ENCODE results near the gene EEA1.

The EEA1 gene

DNA sequence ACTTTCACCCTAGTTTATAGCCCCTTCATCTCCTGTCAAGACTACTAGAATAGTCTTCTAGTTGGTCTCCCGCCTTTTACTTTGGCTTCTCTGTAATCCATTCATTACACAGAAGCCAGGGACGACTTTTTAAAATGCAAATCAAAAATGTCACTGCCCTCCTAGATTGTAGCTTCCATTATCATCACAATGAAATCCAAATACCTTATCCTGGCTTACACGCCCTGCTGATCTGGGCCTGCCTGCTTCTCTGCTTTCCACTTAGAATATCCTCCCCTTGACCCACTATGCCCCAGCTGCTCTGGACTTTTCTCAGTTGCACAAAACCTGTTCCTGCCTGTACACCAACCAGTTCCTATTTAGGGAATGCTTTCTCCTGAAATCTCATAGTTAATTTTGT is 4.5 kb upstream of the EEA1 start:
- no peak for DNase-seq

- no peak for DNase-seq
Measured at GRCh38 chr12:92930421-92930820, 1.3 kb upstream of the EEA1 start.

DNA sequence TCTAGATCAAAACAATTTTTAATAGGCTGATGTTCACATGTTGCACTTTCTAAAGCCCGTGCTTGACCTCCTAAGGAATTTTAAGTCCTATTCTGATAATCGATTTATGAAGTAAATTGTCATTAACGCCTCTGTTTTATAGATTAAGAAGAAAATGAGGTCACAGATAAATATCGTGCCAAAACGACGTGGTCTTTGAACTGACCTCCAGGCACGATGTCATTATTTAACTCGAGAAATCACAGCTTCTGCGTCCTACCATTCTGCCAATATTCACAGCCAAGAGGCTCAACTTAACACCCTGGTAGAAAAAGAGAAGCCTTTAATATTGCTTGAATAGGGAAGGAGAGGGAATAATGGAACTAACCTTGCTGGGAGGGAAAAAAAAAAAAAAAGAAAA is 888 bp upstream of the EEA1 start:
- DNase-seq = no peak

DNA sequence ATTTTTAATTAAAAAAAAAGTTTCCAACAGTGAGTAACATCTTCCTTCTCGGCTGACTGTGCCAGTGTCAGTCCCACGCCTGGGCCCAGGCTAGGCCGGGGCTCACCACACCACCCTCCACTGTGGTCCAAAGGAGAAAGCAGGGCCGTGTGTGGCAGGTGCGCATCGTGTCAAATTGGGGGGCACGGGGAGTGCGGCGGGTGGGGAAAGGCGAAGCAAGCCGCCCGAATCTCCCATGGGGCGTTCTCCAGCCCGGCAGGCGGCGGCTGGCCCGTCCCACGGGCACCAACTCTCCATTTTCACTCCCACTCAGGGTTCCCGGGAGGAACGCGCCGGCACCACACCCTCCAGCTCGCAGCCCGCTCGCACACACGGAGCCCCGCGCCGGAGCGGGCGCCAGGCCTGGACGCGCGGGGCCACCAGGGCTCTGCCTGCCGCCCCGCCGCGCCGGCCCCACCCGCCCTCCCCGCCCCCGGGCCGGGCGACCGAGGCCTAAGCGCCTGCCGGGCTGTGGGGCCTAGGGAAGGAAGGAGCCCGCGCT is 604 bp downstream of the EEA1 start:
- DNase-seq = peak; percentile 15 to 43

DNA sequence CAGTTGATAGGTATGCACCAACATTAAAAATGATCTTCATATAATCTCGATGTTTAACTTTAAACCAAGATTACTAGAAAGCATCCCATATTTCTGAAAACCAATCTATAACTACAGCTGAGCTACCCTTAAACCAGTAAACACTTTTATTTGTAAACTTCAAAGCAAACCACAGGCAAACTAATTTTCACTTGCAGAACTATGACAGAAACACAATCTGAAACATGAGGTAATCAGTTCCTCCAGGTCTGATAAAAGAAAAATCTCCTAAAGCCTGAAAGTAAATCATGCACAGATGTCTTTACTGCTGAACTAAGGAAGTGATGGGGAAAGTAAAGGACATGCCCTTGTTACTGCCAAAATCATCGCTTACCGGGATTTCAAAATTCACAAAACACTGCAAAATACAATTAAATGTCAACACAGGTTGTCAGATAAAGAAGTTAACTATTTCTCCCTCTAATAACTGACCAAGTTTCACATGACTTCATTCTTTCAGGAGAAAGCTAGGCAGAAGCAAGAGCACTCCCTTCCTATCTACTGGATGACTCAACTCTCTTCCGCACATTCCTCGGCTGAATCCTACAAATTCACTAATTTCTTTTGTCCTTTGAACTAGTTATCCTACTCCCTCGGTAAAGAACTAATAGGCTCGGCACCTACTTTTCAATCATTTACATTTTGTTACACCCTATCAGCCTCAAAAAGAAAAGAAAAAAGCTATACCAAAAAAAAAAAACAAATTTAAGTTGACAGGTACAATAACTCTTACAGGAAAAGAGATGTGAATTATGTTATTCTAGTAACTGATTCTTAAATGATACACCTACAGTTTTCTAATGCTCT is 1.4 kb downstream of the EEA1 start:
- DNase-seq = peak in 1 of 2 donors; percentile 49

DNA sequence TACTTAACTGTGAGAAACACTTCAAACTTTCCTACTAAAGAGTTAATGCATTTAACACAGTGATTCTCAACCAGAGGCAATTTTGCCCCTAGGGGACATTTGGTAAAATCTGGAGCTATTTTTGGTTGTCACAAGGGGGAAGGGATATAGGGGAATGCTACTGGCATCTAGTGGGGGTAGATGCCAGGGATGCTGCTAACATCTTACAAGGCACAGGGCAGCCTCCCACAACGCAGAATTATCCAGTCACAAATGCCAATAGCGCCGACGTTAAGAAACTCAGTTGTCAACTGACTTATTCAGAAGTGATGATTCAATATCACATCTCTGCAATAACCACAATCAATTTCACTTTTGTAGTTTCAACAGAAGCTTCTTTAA is 2.0 kb downstream of the EEA1 start:
- peak; percentile 29 to 47 for DNase-seq

GRCh38 chr12:92926549-92926948 is 2.5 kb downstream of the EEA1 start:
- DNase-seq = no peak

- no peak for DNase-seq
Measured at GRCh38 chr12:92921877-92922276, 7.2 kb downstream of the EEA1 start.

DNA sequence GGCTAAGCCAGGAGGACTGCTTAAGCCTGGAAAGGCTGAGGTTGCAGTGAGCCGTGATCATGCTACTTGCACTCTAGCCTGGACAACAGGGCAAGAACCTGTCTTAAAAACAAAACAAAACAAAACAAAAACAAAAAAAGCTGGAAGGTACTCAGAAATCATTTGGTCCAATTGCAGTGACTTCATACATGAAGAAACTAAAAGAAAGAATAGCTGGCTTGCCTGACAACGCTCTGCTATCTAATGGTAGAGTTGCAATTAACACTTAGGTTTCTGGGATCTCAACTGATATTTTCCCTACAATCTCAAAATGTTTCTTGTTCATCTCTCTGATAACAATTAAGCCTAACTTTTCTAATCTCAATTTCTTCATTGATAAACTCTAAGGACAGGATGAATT is 13.7 kb downstream of the EEA1 start:
- no peak for DNase-seq

GRCh38 chr12:92914170-92914569 is 14.9 kb downstream of the EEA1 start:
- no peak for DNase-seq

DNA sequence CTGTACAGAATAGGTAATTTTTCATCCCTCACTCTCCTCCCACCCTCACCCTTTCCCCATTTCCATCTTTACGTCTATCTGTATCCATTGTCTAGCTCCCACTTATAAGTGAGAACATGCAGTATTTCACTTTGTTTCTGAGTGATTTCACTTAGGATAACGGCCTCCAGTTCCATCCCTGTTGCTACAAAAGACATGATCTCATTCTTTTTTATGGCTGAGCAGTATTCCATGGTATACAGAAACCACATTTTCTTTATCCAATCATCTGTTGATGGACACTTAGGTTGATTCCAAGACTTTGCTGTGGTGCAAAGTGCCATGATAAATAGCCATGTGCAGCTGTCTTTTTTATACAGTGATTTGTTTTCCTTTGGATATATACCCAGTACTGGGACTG is 16.4 kb downstream of the EEA1 start:
- no peak for DNase-seq

GRCh38 chr12:92912052-92912451 is 17.0 kb downstream of the EEA1 start:
- peak in 1 of 2 donors; percentile 9 for DNase-seq

GRCh38 chr12:92911339-92911738 is 17.8 kb downstream of the EEA1 start:
- no peak for DNase-seq

DNA sequence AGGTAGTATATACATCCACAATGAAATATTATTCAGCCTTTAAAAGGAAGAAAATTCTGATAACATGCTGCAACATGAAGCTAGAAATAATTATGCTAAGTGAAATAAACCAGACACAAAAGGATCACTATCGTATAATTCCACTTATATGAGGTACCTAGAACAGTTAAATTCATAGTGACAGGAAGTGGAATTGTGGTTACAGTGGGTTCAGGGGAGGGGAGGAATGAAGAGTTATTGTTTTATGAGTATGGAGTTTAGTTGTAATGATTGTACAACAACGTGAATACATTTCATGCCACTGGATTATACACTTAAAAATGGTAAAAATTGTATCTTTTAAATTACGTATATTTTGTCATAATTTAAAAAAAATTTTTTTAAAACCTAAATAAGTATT is 21.0 kb downstream of the EEA1 start:
- peak in 1 of 2 donors; percentile 33 for DNase-seq

DNA sequence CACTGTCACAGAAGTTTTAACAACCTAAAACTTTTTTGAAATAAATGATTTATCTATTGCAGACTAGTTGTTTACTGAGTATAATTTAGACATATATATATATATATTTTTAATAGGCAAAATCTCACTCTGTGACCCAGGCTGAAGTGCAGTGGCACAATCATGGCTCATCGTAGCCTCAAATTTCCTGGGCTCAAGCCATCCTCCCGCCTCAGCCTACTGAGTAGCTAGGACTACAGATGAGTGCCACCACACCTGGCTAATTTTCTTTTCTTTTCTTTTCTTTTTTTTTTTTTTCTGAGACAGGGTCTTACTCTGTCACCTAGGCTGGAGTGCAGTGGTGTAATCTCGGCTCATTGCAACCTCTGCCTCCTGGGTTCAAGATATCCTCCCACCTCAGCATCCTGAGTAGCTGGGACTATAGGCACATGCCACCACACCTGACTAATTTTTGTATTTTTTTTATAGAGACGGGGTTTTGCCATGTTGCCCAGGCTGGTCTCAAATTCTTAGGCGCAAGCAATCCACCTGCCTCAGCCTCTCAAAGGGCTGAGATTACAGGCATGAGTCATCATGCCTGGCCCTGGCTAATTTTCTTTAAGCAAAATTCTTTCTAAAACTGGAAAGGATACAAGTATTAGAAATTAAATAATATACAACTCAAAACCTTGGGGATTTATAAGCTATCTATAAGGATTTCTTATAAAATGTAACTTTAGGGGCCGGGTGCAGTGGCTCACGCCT is 23.1 kb downstream of the EEA1 start:
- DNase-seq = no peak

DNA sequence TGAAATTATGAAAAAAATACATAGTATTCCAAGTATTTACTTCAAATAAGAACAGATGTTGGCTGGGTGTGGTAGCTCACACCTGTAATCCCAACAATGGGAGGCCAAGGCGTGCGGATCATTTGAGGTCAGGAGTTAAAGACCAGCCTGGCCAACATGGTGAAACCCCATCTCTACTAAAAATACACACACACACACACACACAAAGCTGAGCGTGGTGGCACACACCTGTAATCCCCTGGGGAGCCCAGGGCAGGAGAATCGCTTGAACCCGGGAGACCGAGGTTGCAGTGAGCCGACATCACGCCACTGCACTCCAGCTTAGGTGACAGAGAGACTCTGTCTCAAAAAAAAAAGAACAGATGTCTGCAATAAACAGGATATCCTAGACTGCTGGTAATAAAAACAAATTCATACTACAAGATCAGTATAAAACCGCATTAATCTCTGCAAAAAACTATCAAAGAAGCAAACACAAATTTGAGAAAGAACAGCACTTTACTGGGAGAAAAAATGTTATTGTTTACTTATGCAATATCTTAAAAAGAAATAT is 23.8 kb downstream of the EEA1 start:
- no peak for DNase-seq

GRCh38 chr12:92900941-92901340 is 28.2 kb downstream of the EEA1 start:
- no peak for DNase-seq

- DNase-seq = no peak
Measured at GRCh38 chr12:92899386-92900001, 29.6 kb downstream of the EEA1 start.

DNA sequence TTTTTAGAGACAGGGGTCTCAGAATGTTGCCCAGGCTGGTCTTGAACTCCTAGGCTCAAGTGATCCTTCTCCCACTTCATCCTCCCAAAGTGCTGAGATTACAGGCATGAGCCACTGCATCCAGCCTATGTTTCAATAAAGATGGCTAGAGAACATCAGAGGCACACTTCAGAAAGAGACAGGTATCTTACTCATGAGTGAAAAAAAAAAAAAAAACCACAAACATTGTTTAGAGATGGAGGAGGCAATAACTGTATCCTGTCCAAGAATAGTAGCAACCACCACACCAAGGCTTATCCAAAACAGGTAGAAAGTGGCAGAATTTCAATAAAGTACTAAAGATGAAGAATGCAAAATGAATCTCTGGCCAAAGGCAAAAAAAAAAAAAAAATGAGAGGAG is 30.3 kb downstream of the EEA1 start:
- DNase-seq = no peak

GRCh38 chr12:92897844-92898243 is 31.3 kb downstream of the EEA1 start:
- DNase-seq = no peak

- no peak for DNase-seq
Measured at GRCh38 chr12:92890601-92891106, 38.4 kb downstream of the EEA1 start.

DNA sequence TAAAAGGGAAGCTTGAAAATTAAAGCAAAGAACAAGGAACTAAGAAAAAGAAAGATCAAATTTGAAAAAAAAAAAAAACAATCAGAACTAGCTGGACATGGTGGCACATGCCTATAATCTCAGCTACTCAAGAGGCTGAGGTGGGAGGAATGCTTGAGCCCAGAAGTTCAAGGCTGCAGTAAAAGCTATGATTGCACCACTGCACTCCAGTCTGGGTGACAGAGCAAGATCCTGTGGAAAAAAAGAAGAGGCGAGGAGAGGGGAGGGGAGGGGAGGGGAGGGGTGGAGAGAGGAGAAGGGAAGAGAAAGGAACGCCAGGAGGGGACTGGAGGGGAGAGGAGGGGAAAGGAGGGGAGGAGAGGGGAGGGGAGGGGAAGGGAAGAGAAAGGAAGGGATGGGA is 43.0 kb downstream of the EEA1 start:
- DNase-seq = no peak

DNA sequence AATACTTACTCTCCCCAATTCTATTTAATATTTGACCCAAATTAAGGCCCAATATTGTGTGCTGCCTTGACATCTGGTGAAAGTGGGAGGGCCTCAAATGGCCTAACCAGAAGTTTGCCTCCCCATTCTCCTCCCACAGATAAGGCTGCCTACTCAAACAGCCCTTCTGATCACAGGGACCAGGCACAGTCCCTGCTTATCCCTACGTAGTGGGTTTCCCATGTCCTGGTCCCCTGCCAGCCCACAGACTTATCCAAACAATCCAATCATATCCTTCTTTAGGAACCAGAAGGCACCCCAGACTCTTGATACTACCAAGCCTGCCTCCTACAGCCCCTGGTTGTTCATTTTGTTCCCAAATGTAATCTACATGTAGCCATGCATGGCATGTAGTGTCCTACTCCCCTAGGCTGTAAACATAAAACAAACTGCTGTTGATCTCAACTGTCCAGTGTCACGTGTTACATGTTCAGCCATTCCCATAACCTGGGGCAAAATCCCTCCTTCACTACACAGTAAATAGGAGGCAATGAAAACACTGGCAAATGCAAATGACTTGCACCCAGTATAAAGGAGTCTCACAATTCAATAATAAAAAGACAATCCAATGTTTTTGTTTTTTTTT is 49.3 kb downstream of the EEA1 start:
- DNase-seq = no peak
